ENCODE data around the gene IL17REL. TPM values are rescaled to one million over a fixed set of nuclear protein-coding genes. Genes with fewer than 3 reads are reported as not detected.
"Not testable (repeated sequence)": the region's sequence is repeated elsewhere in the genome, so short reads cannot be mapped to it uniquely, and the experiment has no call there.

IL17REL gene
- total RNA-seq, 4 donors from 2014 or later: not detected

DNA sequence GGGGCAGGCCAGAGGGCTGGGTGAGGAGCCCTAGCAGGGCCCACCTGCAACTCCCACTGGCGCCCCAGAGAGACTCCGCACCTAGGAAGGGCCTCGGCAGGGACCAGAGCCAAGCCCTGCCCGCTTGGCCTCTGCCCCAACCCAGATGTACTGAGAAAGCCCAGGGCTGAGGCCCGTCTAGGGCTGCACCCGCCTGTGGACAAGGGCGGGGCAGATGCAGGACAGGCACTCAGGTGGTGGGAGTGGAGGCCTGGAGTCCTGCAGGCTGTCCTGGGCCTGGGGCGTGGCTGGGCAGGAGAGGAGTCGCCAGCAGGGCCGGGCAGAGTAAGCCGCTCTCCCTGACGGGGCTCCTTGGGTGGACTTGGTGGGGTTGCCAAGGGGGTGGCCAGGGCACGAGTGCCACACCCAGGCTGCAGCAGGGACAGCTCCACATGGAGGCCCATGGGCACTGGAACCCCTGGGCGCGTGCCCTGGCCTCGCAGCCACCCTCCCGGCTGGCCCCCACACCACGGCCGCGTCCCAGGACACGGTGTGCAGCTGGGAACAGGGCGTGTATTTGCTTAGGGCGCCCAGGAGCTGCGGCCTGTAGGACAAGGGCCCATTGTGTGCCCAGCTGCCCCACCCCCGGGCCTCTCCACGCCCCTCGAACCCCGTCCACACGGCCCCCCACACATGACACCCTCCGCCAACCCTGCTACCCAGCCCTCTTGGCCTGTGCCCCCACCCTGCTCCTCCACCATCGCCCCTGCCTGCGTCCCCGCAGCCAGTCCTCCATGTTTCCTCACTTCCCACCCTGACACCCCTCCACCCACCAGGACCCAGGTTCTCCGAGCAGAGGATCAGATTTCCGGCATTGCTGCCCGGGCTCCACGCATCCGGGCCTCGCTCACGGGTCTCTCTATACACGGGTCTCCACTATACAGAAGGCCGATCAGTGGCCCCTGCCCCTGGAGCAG is 63.3 kb downstream of the IL17REL start:
- TF ChIP-seq, protein P1, sequence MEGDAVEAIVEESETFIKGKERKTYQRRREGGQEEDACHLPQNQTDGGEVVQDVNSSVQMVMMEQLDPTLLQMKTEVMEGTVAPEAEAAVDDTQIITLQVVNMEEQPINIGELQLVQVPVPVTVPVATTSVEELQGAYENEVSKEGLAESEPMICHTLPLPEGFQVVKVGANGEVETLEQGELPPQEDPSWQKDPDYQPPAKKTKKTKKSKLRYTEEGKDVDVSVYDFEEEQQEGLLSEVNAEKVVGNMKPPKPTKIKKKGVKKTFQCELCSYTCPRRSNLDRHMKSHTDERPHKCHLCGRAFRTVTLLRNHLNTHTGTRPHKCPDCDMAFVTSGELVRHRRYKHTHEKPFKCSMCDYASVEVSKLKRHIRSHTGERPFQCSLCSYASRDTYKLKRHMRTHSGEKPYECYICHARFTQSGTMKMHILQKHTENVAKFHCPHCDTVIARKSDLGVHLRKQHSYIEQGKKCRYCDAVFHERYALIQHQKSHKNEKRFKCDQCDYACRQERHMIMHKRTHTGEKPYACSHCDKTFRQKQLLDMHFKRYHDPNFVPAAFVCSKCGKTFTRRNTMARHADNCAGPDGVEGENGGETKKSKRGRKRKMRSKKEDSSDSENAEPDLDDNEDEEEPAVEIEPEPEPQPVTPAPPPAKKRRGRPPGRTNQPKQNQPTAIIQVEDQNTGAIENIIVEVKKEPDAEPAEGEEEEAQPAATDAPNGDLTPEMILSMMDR (IDR thresholded peaks at IDR 0.05): no peak
- TF ChIP-seq EP300 (IDR thresholded peaks at IDR 0.05): no peak
- no peak for TF ChIP-seq POLR2AphosphoS5 (IDR thresholded peaks at IDR 0.05)
- no peak for TF ChIP-seq POLR2A (IDR thresholded peaks at IDR 0.05)
- H3K9me3 ChIP-seq: no peaks in the 10 kb centered on the region
- no peak overlapping the region for H3K4me3 ChIP-seq
- peaks cover 0 to 23% (median 19%) of the 10 kb centered on the region in 3 donors for H3K4me1 ChIP-seq
- no peak for ATAC-seq
- H3K27me3 ChIP-seq: no peaks in the 10 kb centered on the region
- no peak overlapping the region for H3K27ac ChIP-seq
- no peaks in the 10 kb centered on the region for H3K36me3 ChIP-seq
- WGBS, 2 donors (ENCODE audit: low coverage in 1 of 2): 95% methylated on average over 4 of the region's 42 CpGs; no CpG with 5 or more reads in 1 of the 2 donors

- H3K27ac ChIP-seq: no peak overlapping the region
- H3K36me3 ChIP-seq: no peaks in the 10 kb centered on the region
- TF ChIP-seq POLR2A (IDR thresholded peaks at IDR 0.05): no peak
- no peak for TF ChIP-seq EP300 (IDR thresholded peaks at IDR 0.05)
- TF ChIP-seq, protein P1 (IDR thresholded peaks at IDR 0.05): no peak
- TF ChIP-seq POLR2AphosphoS5 (IDR thresholded peaks at IDR 0.05): no peak
- no peaks in the 10 kb centered on the region for H3K27me3 ChIP-seq
- WGBS, 2 donors (ENCODE audit: low coverage in 1 of 2): no CpG with 5 or more reads among the region's 23 CpGs
- no peak for ATAC-seq
- H3K4me3 ChIP-seq: no peak overlapping the region
- H3K4me1 ChIP-seq: peaks cover 0 to 15% (median 13%) of the 10 kb centered on the region in 3 donors
- no peaks in the 10 kb centered on the region for H3K9me3 ChIP-seq
Measured at GRCh38 chr22:49948116-49948957, 64.2 kb downstream of the IL17REL start.

GRCh38 chr22:49947296-49947622 is 65.3 kb downstream of the IL17REL start:
- Histone ChIP-seq H3K4me1 (peaks cover 0 to 5% (median 4%) of the 10 kb centered on the region in 3 donors), H3K9me3 (no peaks in the 10 kb centered on the region), H3K36me3 (no peaks in the 10 kb centered on the region), H3K27me3 (no peaks in the 10 kb centered on the region), H3K4me3 (no peak overlapping the region), H3K27ac (no peak overlapping the region)
- ATAC-seq: no peak
- WGBS, 2 donors (ENCODE audit: low coverage in 1 of 2): 100% methylated on average over 2 of the region's 6 CpGs; no CpG with 5 or more reads in 1 of the 2 donors
- no peak for TF ChIP-seq EP300 (IDR thresholded peaks at IDR 0.05)
- TF ChIP-seq POLR2A (IDR thresholded peaks at IDR 0.05): no peak
- TF ChIP-seq, protein P1 (IDR thresholded peaks at IDR 0.05): no peak
- no peak for TF ChIP-seq POLR2AphosphoS5 (IDR thresholded peaks at IDR 0.05)

DNA sequence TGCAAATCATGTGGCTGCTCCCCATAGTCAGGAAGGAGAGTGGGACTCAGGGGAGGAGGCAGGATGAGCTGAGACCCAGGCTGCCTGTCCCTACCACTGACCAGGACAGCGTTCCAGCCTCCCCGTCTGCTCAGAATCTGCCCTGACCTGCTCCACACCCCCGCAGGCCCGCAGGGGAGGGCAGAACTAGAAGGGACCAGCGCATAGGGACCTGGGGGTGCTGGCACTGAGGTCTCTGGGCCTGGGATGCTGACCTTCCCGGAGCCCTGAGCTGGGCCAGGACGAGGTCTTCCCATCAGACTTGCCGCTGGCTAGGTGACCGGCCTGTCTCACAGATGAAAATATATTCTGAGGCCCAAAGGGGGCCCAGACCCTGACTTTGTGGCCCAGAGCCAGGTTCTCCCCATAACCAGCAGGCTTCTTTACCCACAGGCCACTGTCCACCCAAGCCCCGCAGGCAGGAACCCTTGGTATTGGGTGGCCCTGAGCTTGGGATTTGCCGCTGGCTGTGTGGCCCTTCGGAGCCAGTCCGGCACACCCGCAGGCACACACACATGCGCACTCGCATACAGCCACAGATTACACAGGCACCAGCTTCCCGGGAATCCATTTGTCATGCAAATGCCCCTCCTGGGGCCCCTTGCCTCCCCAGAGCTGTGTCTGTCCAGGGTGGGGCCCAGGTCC is 65.8 kb downstream of the IL17REL start:
- Histone ChIP-seq H3K36me3 (no peaks in the 10 kb centered on the region), H3K4me1 (peaks cover 0 to under 1% (median 0%) of the 10 kb centered on the region in 3 donors), H3K9me3 (no peaks in the 10 kb centered on the region), H3K27me3 (no peaks in the 10 kb centered on the region), H3K4me3 (no peak overlapping the region), H3K27ac (no peak overlapping the region)
- WGBS, 2 donors (ENCODE audit: low coverage in 1 of 2): 82% methylated on average over 9 of the region's 17 CpGs; no CpG with 5 or more reads in 1 of the 2 donors
- no peak for ATAC-seq
- TF ChIP-seq POLR2A (IDR thresholded peaks at IDR 0.05): no peak

- H3K27ac ChIP-seq, H3K27me3 ChIP-seq, ATAC-seq, H3K36me3 ChIP-seq, H3K4me3 ChIP-seq, H3K4me1 ChIP-seq, H3K9me3 ChIP-seq: not testable (repeated sequence)
- no CpG with 5 or more reads among the region's 17 CpGs for WGBS, 2 donors (ENCODE audit: low coverage in 1 of 2)
Measured at GRCh38 chr22:49945042-49945794, 67.3 kb downstream of the IL17REL start.

Small RNA genes lying within 50 kb of the gene (small RNA-seq; reads per million reads assigned to genes)
- gene MIR6821: 0 to 0.49 (median 0.04) reads per million in 4 donors

Other genes with a start within 250 kb of the IL17REL start
- 10 to 100 TPM; 36.0 to 66.0 (median 45.5) TPM for gene BRD1, start 184.9 kb downstream of the IL17REL start, total RNA-seq
- 10 to 100 TPM in 1 of 4 donors, 1 to 10 TPM in 3; 6.9 to 12.3 (median 7.1) TPM for gene ZBED4, start 158.9 kb downstream of the IL17REL start, total RNA-seq
- gene ALG12, start 94.3 kb downstream of the IL17REL start, total RNA-seq: 10 to 100 TPM; 18.8 to 30.0 (median 22.6) TPM
- gene CRELD2, start 94.1 kb downstream of the IL17REL start, total RNA-seq: 10 to 100 TPM; 21.9 to 36.2 (median 30.9) TPM
- gene PIM3, start 52.0 kb downstream of the IL17REL start, total RNA-seq: 10 to 100 TPM; 30.0 to 58.3 (median 46.4) TPM
- not detected for gene TTLL8, start 45.5 kb upstream of the IL17REL start, total RNA-seq
- under 1 TPM in 2 of 4 donors, not detected in 2; 0.07 to 0.13 TPM for gene MLC1, start 72.7 kb upstream of the IL17REL start, total RNA-seq
- under 1 TPM in 1 of 4 donors, not detected in 3; 0.78 TPM for gene MOV10L1, start 77.2 kb upstream of the IL17REL start, total RNA-seq
- gene PANX2, start 158.0 kb upstream of the IL17REL start, total RNA-seq: under 1 TPM in 2 of 4 donors, not detected in 2; 0.13 to 0.46 TPM
- gene TRABD, start 173.1 kb upstream of the IL17REL start, total RNA-seq: 10 to 100 TPM; 15.7 to 22.0 (median 19.0) TPM
- gene SELENOO, start 188.2 kb upstream of the IL17REL start, total RNA-seq: 10 to 100 TPM; 19.9 to 42.6 (median 27.3) TPM
- 10 to 100 TPM; 26.1 to 48.3 (median 37.4) TPM for gene TUBGCP6, start 232.3 kb upstream of the IL17REL start, total RNA-seq
- gene HDAC10, start 238.5 kb upstream of the IL17REL start, total RNA-seq: 10 to 100 TPM in 3 of 4 donors, 1 to 10 TPM in 1; 9.4 to 24.7 (median 12.5) TPM
- 10 to 100 TPM; 10.1 to 18.4 (median 14.0) TPM for gene MAPK12, start 248.9 kb upstream of the IL17REL start, total RNA-seq